ENCODE results near the gene AURKB. TPM values are rescaled to one million over a fixed set of nuclear protein-coding genes. Genes with fewer than 3 reads are reported as not detected.

Gene AURKB
- total and polyA plus RNA-seq, 2 of the 13 experiments (the other 11 are each of a cell fraction or from before 2014, with no cell fraction given): 29.5 to 75.3 TPM

- TF ChIP-seq ZBTB26 (CRISPR knock-in tag; IDR thresholded peaks at IDR 0.05; ENCODE audit: borderline replicate concordance) (no peak), ZNF251 (CRISPR knock-in tag; IDR thresholded peaks at IDR 0.05) (no peak), HDAC2 (CRISPR knock-in tag; IDR thresholded peaks at IDR 0.05) (peak; percentile 30; the same call in 1 of the 2 replicates), MXD1 (CRISPR knock-in tag; IDR thresholded peaks at IDR 0.05) (no peak), ZNF784 (CRISPR knock-in tag; IDR thresholded peaks at IDR 0.05; ENCODE audit: borderline replicate concordance) (no peak), ZNF317 (CRISPR knock-in tag; IDR thresholded peaks at IDR 0.05) (no peak), ZNF670 (CRISPR knock-in tag; IDR thresholded peaks at IDR 0.05; ENCODE audit: borderline replicate concordance) (peak; percentile 69; the same call in 1 of the 2 replicates), ZNF143 (CRISPR knock-in tag; IDR thresholded peaks at IDR 0.05) (no peak), TBX3 (IDR thresholded peaks at IDR 0.05; ENCODE audit: borderline replicate concordance) (peak; percentile 82; the same call in 1 of the 2 replicates), ZZZ3 (CRISPR knock-in tag; IDR thresholded peaks at IDR 0.05; ENCODE audit: borderline replicate concordance) (no peak), ZNF761 (CRISPR knock-in tag; conservative IDR thresholded peaks at IDR 0.05) (no peak), CEBPB (IDR thresholded peaks at IDR 0.05; ENCODE audit: borderline replicate concordance, low read depth, low read length) (peak; percentile 42; the same call in 1 of the 2 replicates), LBX2 (CRISPR knock-in tag; IDR thresholded peaks at IDR 0.05; ENCODE audit: borderline replicate concordance) (no peak), SMAD1 (CRISPR knock-in tag; IDR thresholded peaks at IDR 0.05; ENCODE audit: borderline replicate concordance, low read depth) (no peak), PAWR (CRISPR knock-in tag; IDR thresholded peaks at IDR 0.05; ENCODE audit: borderline replicate concordance) (no peak), JDP2 (CRISPR knock-in tag; IDR thresholded peaks at IDR 0.05; ENCODE audit: borderline replicate concordance) (no peak), YY1 (IDR thresholded peaks at IDR 0.05; ENCODE audit: insufficient read depth, insufficient replicate concordance, low read depth, low read length) (no peak), MAFF (IDR thresholded peaks at IDR 0.05; ENCODE audit: low read depth, low read length) (no peak), ZBTB38 (CRISPR knock-in tag; IDR thresholded peaks at IDR 0.05) (no peak), ZNF124 (CRISPR knock-in tag; IDR thresholded peaks at IDR 0.05) (no peak), POLR2G (IDR thresholded peaks at IDR 0.05; ENCODE audit: low read depth, low read length) (no peak), TSC22D2 (CRISPR knock-in tag; IDR thresholded peaks at IDR 0.05; ENCODE audit: borderline replicate concordance) (no peak), MNT (IDR thresholded peaks at IDR 0.05) (peak; percentile 9; the same call in 1 of the 2 replicates), HNRNPK (IDR thresholded peaks at IDR 0.05; ENCODE audit: low read depth, low read length, poor library complexity, severe bottlenecking) (no peak), SSRP1 (CRISPR knock-in tag; IDR thresholded peaks at IDR 0.05) (no peak), HNF4A (CRISPR knock-in tag; IDR thresholded peaks at IDR 0.05) (peak; percentile 67)
These were observed 535 bp upstream of the AURKB start (continued) for GRCh38 chr17:8210761-8211458.

All from HepG2 (cell line).